KBM-7 (cell line): ENCODE results near the gene CDK5RAP1.
"Not testable (repeated sequence)": the region's sequence is repeated elsewhere in the genome, so short reads cannot be mapped to it uniquely, and the experiment has no call there.

Experiments used
- DNase-seq: peaks from one replicate; pipeline ENCODE4 v3.0.0-alpha.2; 2015
- in situ Hi-C: fragments of 300-500 bp; cut with MboI; formaldehyde crosslinking; loops from 2 replicates; pipeline ENCODE4 v1.14.3; 2020; ENCODE audit warnings: low sequenced_read_pairs, low pct_unique_long_range_greater_than_20kb, mixed read lengths

The CDK5RAP1 gene

DNA sequence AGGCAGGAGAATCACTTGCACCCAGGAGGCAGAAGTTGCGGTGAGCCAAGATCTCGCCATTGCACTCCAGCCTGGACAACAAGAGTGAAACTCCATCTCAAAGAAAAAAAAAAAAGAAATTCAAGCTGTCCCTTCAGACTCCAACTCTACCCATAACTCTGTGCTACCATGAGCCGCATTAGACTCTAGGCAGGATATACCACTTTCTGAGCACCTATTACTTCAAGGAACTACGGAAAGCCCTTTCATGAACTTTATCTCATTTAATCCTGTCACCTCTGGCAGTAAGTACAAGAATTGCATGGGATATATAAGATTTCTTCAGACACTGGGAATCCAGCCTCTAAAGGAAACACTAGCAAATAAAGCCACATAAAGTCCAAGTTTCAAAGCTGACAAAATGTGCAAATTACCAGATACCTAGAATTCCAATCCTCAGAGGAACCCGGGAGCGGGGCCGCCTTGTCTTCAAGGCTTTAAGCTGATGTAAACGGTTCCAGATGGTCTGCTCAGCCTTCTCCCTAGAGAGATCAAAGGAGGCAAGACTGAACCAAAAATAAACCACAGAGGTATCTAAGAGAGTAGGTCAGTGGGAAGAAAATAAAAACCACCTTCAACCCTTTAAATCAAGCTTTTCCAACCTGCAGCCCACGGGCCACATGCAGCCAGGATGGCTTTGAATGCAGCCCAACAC is 9.4 kb downstream of the CDK5RAP1 start:
- no peak for DNase-seq

DNA sequence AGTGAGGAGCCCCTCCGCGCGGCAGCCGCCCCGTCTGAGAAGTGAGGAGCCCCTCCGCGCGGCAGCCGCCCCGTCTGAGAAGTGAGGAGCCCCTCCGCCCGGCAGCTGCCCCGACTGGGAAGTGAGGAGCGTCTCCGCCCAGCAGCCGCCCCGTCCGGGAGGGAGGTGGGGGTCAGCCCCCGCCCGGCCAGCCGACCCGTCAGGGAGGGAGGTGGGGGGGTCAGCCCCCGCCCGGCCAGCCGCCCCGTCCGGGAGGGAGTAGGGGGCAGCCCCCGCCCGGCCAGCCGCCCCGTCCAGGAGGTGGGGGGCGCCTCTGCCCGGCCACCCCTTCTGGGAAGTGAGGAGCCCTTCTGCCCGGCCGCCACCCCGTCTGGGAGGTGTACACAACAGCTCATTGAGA is 12.0 kb downstream of the CDK5RAP1 start:
- in situ Hi-C loops, DNase-seq: not testable (repeated sequence)

More for the DNA sequence above, 9.4 kb downstream of the CDK5RAP1 start:
- in situ Hi-C loops = no loop called here

DNA sequence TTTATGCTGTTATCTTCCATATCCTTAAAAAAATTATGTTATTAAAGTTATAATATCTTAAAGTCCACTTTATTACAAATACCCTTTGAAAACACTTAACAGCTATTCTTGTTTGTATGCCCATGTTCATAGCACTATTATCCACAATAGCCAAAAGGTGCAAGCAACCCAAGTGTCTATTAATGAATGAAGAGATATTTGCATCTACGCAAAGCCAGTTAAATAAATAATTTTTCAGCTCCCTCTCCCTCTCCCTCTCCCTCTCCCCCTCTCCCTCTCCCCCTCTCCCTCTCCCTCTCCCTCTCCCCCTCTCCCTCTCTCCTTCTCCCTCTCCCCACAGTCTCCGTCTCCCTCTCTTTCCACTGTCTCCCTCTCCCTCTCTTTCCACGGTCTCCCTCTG is 13.1 kb downstream of the CDK5RAP1 start:
- DNase-seq = no peak
- in situ Hi-C loops = no loop called here

DNA sequence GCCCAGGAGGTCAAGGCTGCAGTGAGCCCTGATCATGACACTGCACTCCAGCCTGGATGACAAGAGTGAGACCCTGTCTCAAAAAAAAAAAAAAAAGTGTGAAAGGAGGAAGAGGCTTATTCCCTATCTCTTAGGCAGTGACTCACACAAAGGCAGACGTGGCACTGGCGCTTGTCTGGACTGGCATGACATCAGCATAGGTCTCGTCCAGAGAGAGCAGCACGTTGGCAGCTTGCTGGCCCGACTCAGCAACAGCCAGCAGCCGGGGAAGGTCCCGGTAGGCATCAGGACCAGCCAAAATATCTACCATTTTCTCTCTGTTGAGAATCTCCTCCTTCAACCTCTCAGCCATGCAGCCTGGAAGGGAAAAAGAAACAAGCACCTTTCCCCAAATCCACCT is 14.1 kb downstream of the CDK5RAP1 start:
- no peak for DNase-seq
- in situ Hi-C loops = no loop called here

DNA sequence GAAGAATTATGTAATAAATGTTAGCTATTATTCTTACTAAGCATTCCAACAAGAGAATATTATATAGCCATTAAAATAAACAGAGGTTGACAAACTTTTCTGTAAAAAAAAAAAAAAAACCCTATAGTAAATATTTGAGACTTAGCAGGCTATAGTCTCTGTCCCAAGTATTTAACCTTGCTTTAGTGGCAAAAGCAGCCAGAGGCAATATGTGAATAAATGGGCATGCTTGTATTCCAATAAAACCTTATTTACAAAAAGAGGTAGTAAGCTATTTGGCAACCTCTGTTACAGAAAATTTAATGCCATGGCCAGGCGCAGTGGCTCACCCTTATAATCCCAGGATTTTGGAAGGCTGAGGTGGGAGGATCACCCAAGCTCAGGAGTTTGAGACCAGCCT is 14.6 kb downstream of the CDK5RAP1 start:
- no peak for DNase-seq
- in situ Hi-C loops = no loop called here

DNA sequence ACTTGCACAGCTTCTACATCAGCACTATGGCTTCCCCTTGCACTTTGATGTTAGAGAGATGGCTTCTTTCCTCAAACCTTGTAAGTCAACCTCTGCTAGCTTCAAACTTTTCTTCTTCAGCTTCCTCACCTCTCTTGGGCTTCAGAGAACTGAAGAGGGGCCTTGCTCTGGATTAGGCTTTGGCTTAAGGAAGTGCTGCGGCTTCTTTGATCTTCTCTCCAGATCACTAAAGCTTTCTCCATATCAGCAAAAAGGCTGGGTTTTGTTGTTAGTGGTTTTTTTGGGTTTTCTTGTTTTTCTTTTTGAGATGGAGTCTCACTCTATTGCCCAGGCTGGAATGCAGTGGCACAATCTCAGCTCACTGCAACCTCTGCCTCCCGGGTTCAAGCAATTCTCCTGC is 24.0 kb downstream of the CDK5RAP1 start:
- DNase-seq = no peak
- in situ Hi-C loops = no loop called here

DNA sequence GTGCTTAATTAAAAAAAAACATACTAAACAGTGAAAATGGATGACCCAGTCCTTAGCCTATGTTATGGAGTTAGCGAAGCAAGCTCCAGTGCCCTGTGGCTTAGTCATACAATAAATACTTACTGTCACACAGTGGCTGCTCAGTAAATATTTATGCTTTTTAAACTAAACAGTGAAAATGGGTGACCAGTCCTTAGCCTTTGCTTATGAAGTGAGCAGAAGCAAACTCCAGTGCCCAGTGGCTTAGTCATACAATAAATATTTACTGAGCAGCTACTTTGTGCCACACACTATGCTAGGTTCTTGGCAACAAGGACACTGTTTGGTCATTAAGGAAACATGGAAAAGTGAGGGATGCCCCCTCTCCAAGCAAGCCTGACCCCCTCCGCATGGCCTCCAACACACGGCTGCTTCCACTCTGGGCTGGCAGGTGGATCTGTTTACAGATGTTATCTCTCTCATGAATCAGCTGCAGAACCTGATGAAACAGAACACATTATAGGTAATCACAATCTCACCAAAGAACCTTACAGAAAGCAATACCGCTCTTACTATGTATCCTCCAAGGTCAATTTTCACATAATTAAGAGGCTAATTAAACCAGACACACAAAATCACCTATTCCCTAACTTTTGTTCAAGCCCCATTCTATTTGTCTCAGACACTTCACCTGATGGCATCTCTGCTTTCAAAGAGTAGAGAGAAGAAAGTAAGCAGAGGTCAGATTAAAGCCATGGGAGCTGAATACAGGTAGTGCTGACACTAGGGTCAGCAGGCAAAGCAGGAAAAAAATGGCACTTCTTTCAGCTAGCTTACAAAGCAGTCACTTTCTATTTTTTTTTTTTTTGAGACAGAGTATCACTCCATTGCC is 27.3 kb downstream of the CDK5RAP1 start:
- in situ Hi-C loops = no loop called here
- DNase-seq = no peak

DNA sequence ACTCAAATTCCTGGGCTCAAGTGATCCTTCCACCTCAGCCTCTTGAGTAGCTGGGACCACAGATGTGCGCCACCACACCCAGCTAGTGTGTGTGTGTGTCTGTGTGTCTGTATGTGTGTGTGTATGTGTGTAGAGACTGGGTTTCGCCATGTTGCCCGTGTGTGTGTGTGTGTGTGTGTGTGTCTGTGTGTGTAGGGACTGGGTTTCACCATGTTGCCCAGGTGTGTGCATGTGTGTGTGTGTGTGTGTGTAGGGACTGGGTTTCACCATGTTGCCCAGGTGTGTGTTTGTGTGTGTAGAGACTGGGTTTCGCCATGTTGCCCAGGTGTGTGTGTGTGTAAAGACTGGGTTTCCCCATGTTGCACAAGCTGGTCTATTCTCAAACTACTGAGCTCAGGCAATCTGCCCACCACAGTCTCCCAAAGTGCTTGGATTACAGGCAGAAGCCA is 28.3 kb downstream of the CDK5RAP1 start:
- DNase-seq = no peak
- in situ Hi-C loops = no loop called here

DNA sequence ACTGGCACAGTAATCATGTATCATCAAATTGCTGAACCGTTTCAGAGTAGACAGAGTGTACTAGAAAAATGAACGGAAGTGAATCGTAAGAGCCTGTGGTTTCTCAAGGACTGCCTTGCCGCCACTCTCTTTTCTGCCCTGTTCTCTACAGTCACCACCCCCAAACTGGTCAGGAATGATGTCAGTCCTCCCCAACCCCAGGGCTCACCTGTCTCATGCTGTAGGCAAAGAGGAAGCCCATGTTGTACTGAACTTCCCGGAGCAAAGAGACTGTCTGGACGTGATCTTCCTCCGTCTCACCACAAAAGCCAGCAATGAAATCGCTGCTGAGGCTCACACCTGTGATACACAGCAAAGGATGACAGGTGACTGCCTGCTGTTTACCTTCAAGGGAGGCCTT is 31.0 kb downstream of the CDK5RAP1 start:
- peak; percentile 66 for DNase-seq
- in situ Hi-C loops = no loop called here

DNA sequence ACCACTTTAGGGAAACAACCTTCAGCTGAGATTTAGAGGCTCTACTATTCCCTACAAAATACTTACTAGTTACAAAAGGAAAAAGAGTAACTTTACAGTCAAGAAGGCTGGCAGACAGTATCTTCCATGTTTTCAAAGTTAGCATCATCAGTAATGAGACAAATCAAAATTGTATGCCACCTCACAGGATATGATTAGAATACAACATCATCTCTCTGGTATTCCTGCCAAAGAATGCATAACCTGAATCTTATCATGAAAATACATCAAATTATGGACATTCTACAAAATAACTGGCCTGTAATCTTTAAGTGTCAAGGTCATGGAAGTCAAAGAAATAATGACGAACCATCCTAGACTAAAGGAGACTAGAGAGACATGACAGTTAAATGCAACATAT is 38.4 kb downstream of the CDK5RAP1 start:
- no peak for DNase-seq
- in situ Hi-C loops = no loop called here

DNA sequence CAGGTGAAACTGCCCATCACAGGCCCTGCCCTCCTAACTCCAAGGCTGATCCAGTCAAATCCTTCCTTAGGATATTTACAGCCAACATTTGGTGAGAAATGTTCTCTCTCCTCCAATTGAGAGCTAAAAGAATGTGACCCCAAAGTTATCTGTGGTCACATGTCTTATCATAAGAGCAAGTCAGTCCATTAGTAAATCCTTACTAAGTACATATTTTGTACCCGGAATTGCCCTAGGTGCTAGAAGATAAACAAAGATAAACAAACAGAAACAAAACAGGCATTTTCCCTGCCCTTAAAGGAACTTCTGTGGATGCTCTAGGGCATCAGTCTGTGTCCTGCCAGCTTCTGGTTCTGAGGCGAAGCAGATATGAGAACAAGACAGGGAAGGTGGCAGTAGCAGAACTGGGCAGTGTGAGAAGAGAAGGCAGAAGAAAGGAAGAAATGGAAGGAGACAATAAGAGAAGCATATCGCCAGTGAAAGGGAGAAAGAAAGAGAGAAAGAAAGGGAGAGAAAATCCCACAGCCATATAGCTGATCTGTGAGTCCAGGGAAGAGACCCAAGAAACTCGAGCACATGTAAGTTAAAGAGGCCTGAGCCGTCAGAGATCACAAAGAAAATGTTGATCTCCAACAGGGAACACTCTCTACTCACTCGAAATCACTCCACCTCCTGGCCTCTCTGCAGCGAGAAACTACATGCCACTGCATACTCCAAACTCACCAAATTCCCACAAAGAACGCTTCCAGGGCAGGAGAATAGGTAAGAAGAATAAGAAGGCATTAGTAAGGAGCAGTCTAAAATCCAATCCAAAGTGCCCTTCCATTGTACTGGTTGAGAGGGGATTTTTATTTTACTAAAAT is 41.7 kb downstream of the CDK5RAP1 start:
- no peak for DNase-seq
- in situ Hi-C loops = no loop called here

DNA sequence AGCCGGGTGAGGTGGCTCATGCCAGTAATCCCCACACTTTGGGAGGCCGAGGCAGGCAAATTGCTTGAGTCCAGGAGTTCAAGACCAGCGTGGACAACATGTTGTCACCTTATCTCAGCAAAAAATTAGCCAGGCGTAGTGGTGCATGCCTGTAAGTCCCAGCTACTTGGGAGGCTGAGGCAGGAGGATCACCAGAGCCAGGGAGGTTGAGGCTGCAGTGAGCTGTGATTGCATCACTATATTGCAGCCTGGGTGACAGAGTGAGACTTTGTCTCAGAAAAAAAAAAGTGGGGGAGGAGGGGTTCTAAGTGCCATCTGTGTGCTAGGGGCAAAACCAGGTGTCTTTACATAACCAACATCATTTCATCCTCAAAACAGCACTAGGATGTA is 48.3 kb downstream of the CDK5RAP1 start:
- DNase-seq = no peak
- in situ Hi-C loops = no loop called here

DNA sequence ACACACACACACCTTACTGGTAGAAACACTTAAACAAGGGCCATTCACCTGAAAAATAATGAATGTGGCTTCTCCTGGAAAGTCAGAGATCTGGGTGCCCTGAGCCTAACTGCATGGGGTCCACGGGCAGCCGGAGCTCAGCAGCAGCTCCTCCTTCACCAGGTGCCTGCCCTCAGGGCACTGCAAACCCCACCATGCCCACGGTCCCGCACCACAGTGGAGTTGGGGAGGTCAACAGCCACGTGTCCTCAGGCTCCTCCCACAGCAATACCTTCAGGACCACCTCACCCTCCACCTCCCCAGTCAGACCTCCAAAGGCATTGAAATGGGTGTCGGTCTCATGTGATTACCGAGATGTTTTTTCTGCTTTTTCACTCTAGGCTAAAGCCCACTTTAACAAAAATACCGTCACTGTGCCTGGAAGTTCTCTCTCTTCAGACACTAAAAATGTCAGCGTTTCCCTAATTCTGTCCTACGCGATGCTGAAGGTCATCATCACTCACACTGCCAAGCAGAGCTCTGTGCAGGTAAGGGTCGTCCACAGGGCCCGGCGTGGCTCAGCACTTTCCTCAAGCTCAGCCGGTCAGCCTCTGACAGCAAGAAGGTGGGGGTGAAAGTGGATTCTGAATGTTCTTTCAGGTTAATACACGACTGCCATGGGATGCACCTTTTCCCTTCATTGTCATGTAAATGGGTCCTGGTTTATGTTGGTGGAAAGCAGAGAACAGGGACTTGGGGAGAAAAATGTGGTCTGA is 48.9 kb downstream of the CDK5RAP1 start:
- in situ Hi-C loops = no loop called here
- no peak for DNase-seq

DNA sequence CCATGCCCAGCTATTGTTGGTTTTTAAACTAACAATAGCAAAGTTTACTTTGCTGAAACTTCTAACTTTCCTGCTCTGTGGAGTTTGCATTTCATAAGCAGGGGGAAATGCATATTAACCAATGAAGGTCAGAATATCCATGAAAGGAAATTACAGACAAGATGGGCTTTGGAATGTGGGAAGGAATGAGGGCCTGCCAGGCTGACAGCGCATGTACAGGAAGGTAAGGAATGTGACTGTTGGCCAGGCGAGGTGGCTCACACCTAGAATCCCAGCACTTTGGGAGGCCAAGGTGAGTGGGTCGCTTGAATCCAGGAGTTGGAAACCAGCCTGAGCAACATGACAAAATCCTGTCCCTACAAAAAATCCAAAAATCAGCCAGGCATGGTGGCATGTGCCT is 49.6 kb downstream of the CDK5RAP1 start:
- DNase-seq = no peak
- in situ Hi-C loops = no loop called here

DNA sequence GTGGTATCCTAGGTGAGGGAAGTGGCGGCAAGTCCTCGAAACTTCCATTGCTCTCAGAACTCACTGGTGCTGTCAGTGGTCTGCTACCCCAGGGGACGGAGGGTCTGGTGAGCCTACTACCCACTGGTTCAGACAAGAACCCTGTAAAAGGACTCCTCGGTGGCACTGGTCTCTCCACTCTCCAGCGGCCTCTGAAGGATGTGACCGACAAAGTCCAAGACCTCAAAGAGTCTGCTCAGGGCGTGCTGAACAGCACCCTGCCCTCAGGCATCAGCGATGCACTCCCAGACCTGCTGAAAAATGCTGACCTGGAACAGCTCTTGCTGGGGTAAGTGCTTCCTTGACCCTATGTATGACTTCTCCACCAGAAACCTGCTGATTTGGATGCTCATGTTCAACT is 51.8 kb downstream of the CDK5RAP1 start:
- no peak for DNase-seq
- in situ Hi-C loops = no loop called here

DNA sequence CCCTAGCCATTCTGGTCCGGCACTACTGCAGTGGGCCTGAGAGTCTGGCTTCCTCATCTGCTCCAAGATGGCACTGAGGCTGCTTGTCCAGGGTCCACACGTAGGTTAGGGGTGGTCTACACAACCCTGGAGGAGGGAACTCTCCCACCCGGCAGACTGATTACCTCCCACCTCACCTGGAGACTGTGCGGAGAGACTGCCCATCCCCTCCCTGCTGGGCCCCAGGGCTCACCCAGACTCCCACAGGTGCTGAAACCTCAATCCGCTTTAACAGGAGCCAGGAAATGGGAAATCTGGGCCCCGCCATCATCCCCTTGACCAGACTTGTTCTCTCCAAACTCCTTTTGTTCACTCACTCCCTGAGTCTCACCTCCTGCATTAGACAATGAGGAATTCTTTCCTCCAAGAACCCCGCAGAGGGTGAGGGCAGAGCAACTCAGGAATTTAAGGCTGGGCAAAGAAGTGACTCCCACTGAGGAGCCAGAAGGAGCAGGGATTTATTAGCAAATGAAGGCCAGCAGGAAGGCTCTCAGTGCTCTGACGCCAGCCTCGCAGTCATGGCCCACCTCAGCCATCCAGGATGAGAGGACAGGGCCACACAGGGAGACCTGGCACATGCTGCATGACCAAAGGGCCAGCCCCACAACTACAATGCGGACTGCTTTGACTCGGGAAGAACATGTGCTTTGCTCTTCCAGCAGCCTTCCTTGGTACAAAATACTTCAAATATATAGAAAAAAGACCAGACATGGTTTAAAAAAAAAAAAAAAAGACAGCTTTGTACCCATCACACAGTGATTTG is 53.0 kb downstream of the CDK5RAP1 start:
- no peak for DNase-seq
- in situ Hi-C loops = no loop called here

DNA sequence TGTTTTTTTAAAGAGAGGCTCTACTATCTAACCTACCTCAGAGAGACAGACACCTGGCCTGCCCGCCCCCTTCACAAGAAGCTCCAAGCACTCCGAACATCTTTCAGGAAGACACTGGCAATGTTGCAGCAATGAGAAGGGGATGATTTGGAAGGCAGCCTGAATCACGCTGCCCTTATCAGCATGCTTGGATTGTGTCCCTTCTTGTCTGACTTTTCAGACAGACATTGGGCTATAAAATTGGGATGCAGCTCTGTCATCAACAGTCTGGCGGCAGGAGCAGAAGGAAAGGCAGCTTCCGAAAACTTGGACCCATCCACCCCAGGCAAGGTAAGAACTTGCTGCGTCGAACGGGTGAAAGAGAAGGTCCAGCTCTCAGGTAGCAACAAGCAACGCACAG is 56.0 kb downstream of the CDK5RAP1 start:
- in situ Hi-C loops = no loop called here
- DNase-seq = no peak

DNA sequence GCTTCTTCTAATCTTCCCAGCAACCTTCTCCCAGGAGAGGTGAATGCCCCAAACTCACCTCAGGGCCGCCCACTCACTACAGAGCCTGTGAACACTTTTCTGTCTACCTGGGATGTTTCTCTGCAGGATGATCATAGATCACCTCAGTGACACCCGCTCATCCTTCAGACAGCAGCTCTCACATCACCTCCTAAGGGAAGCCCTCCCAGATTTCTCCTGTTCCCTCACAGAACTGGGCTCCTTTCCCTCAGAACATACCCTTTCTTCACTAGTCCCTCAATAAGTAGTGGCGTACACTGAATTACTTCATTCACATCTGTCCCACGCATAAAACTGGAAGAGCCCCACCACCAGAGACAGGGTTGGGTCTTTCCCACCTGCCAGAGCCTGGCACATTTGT is 57.8 kb downstream of the CDK5RAP1 start:
- no peak for DNase-seq
- in situ Hi-C loops = no loop called here
